Left ventricle myocardium superior (tissue), 1 donor: ENCODE measurements around the gene UBE2D1. TPM values are rescaled to one million over a fixed set of nuclear protein-coding genes. Genes with fewer than 3 reads are reported as not detected.
"Not testable (repeated sequence)": the region's sequence is repeated elsewhere in the genome, so short reads cannot be mapped to it uniquely, and the experiment has no call there.

Source experiments
- ATAC-seq: fragments of 200-7000 bp; cut with Tn5 transposase; one replicate; pipeline ENCODE4 v1.9.1; 2020; ENCODE audit warnings: mild to moderate bottlenecking, moderate library complexity
- DNase-seq: peaks from one replicate; pipeline ENCODE4 v3.0.0-alpha.2; 2020
- intact Hi-C: fragments of 100-400 bp; cut with micrococcal nuclease; formaldehyde crosslinking; loops from one replicate; pipeline ENCODE4 v1.11.0; 2022
- total RNA-seq: library from RNA; stranded (reverse); fragmentation: NEBNext Ultra II Directional; extraction: Animal tissue kit (Norgen Biotek cat#: 25700); gene quantifications from one replicate; pipeline ENCODE4 v1.2.1, GENCODE V29; 2021
- donor health status: DM: no; HTN: yes; CAD: no; lungs with severe emphysema.

The UBE2D1 gene
- total RNA-seq, 1 donor from 2014 or later: 68.2 TPM

DNA sequence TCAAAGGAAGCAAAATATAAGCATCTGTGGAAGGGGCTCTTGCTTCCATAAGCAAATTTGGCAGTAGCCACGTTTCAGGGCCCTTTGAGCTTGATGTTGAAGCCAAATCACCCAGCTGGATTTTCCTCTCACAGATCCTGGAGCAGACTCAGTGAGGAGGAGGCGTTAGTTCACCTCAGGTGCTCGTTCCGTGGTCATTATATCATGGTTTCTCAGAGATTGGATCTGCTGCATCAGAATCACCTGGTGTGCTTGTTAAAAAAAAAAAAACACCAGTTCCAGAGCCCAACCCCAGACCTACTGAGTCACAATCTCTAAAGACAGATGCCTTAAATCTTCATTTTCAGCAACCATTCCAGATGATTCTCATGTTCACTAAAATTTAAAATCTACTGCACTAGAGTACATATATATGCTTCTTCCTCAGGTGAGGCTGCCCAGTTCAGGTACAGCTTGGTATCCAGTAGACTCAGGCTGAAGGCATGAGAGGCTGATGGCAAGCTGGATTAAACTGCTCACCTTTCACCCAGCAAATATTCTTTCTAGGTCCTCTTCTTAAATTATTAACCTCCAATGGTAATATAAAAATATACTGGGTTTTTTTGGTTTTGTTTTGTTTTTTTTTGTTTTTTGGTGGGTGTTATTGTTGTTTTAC, 75.3 kb downstream of the UBE2D1 start:
- DNase-seq: no peak
- ATAC-seq: no peak
- intact Hi-C loops: no loop called here

DNA sequence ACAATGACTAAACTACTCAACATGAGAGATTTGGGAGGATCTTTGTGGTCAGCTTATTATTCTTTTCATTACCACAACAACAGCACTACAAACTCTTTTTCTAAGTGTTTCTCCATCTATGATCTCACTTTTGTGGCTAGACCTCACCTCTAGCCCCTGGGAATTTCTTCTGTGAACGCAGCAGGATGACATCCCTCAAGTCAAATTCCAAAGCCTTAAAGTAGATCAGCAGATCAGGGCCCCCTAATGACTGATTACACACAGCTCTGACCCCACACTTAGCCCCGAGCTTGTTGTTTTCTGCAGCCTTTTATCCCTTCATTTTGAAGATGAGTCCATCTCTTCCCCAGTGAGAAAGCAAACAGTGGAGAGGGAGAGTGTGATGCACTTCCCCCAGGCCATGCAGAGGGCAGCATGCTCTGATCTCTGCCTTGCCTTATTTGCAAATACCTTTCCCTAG, 77.7 kb downstream of the UBE2D1 start:
- intact Hi-C loops: no loop called here

DNA sequence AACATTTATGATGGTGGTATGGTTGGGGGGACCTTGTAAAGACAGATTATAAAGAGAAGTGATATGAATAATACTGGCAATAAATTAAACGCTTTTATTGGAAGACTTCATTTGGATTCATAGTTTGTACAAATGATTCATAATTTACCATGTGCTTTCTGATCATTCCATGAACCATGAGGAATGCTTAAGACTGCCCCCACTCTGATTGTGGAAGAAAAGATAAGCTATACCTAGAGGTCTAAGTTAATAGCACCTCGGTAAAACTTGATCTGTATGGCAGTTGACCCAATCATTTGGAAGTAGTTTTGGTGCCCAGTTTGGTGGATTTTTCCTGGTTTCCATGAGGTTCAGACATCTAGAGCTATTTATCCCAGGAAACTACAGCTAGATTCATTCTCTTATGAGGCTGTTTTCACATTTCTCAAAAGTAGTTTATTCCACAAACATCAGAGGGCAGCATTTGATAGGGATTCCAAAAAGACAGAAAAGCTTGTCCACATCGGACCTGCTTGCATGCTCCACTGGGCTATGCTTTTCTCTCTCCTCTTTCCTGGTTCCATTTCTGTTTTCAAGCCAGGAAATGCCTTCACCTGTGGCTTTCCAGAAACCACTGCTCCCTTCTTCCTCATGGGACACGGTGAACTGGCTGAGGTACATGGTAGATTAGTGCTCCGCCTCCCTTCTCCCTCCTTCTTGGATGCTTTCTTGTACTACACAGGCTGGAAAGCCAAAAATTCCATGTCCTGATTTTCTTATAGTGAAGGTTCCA, 79.7 kb downstream of the UBE2D1 start:
- ATAC-seq: peak; percentile 80
- intact Hi-C loops: no loop called here

More for the DNA sequence above, 77.7 kb downstream of the UBE2D1 start:
- DNase-seq (no peak), ATAC-seq (no peak)

DNA sequence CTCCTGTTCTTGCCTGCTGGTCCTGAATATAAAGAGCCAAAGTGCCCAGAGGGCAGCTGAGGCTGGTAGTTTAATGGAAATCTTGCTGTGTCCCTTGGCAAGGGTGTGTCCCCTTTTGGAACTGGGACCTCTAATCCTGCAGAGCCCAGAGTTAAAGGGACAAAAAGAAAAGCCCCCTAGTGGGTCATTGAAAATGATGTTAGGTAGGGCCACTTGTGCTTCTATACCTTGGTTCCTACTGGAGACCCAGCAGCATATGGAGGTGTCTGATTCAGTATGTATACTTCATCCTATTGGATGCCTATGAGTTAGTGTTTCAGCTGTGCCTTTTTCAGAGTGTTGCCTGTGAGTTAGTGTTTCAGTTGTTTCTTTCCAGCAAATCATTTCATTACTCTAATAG, 81.0 kb downstream of the UBE2D1 start:
- intact Hi-C loops: no loop called here
- ATAC-seq (no peak), DNase-seq (no peak)

More for the DNA sequence above, 79.7 kb downstream of the UBE2D1 start:
- DNase-seq: no peak

DNA sequence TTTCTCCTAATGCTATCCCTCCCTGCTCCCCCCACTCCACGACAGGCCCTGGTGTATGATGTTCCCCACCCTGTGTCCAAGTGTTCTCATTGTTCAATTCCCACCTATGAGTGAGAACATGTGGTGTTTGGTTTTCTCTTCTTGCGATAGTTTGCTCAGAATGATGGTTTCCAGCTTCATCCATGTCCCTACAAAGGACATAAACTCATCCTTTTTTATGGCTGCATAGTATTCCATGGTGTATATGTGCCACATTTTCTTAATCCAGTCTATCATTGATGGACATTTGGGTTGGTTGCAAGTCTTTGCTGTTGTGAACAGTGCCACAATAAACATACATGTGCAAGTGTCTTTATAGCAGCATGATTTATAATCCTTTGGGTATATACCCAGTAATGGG, 83.1 kb downstream of the UBE2D1 start:
- ATAC-seq, intact Hi-C loops, DNase-seq: not testable (repeated sequence)

Other genes starting within 250 kb of the UBE2D1 start
- 2.2 TPM for gene IPMK, start 67.1 kb upstream of the UBE2D1 start, total RNA-seq
- 182 TPM for gene CISD1, start 65.8 kb upstream of the UBE2D1 start, total RNA-seq
- 33.2 TPM for gene TFAM, start 50.4 kb downstream of the UBE2D1 start, total RNA-seq
- gene BICC1, start 177.9 kb downstream of the UBE2D1 start, total RNA-seq: 4.9 TPM